GM21825 (cell line): Measurements from ENCODE around the gene EXOC6.
"Not testable (repeated sequence)": the region's sequence is repeated elsewhere in the genome, so short reads cannot be mapped to it uniquely, and the experiment has no call there.

ENCODE experiments used
- ATAC-seq: cut with Tn5 transposase; IDR thresholded peaks from one replicate; pipeline ENCODE4 v1.9.1; 2021; ENCODE audit warnings: mild to moderate bottlenecking, moderate library complexity; ENCODE audit not compliant: unreplicated experiment

The EXOC6 gene

DNA sequence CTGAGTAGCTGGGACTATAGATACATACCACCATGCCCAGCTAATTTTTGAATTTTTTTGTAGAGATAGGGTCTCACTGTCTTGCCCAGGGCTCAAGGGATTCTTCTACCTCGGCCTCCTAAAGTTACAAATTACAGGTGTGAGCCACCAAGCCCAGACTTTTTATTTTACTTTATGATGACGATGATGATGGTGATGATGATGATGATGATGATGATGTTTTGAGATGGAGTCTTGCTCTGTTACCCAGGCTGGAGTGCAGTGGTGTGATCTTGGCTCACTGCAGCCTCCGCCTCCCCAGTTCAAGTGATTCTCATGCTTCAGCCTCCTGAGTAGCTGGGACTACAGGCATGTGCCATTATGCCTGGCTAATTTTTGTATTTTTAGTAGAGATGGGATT, 252.8 kb downstream of the EXOC6 start:
- ATAC-seq, result not testable (repeated sequence)

DNA sequence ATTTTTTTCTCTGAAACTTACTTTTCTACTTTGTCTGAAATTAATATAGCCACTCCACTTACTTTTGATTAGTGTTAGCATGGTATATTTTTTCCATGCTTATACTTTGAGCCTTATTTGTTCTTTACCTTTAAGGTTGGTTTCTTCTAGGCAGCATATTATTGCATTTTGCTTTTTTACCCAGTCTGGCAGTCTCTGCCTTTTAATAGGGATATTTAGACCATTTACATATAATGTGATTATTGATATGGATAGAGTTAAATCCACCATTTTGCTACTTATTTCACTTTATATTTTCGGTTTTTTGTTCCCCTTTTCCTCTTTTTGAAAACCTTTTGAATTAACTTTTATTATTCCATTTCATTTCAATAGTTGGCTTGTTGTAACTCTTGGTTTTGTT, 255.6 kb downstream of the EXOC6 start:
- ATAC-seq, result no peak

DNA sequence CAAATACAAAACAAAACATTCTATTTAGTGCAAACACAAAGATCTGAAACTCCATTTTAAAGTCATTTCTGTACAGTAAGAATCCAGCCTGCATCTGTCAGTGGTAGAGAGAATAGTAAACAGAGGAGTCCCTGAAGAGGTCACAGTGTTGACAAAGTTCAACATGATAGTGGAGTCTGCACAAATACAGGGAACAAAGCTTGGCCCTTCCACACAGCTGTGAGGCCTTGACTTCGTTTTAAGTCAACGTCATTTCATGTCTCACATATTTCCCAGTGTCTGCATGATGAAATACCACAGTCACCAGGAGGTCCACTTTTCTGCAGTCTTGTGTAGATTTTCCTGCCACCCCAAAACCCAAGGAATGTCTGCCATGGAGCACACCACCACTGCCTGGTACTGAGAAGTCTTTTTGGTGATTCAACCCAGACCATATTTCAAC, 258.3 kb downstream of the EXOC6 start:
- no peak for ATAC-seq
